ENCODE data around the gene GFRA1.

The GFRA1 gene

GRCh38 chr10:116195583-116195982 lies 77.4 kb downstream of the GFRA1 start:
- no peak for TF ChIP-seq CTCF (IDR thresholded peaks at IDR 0.05; ENCODE audit: insufficient read depth, low read depth, low read length, missing control alignments)

GRCh38 chr10:116195039-116195438 lies 78.0 kb downstream of the GFRA1 start:
- no peak overlapping the region for H3K4me3 ChIP-seq (ENCODE audit: low read depth, low read length)
- DNase-seq (ENCODE audit: low read depth) = no peak
- no peak for TF ChIP-seq CTCF (IDR thresholded peaks at IDR 0.05; ENCODE audit: insufficient read depth, low read depth, low read length, missing control alignments)

More at GRCh38 chr10:116195583-116195982, 77.4 kb downstream of the GFRA1 start:
- no peak overlapping the region for H3K4me3 ChIP-seq (ENCODE audit: low read depth, low read length)
- no peak for DNase-seq (ENCODE audit: low read depth)

- no peak for TF ChIP-seq CTCF (IDR thresholded peaks at IDR 0.05; ENCODE audit: insufficient read depth, low read depth, low read length, missing control alignments)
- no peak for DNase-seq (ENCODE audit: low read depth)
- H3K4me3 ChIP-seq (ENCODE audit: low read depth, low read length) = no peak overlapping the region
Observed at GRCh38 chr10:116194061-116194460, 78.9 kb downstream of the GFRA1 start.

GRCh38 chr10:116190883-116191282 lies 82.1 kb downstream of the GFRA1 start:
- TF ChIP-seq CTCF (IDR thresholded peaks at IDR 0.05; ENCODE audit: insufficient read depth, low read depth, low read length, missing control alignments) = no peak
- no peak overlapping the region for H3K4me3 ChIP-seq (ENCODE audit: low read depth, low read length)
- DNase-seq (ENCODE audit: low read depth) = no peak

- DNase-seq (ENCODE audit: low read depth) = no peak
- no peak overlapping the region for H3K4me3 ChIP-seq (ENCODE audit: low read depth, low read length)
- TF ChIP-seq CTCF (IDR thresholded peaks at IDR 0.05; ENCODE audit: insufficient read depth, low read depth, low read length, missing control alignments) = no peak
Observed at GRCh38 chr10:116186273-116186672, 86.7 kb downstream of the GFRA1 start.

GRCh38 chr10:116185199-116185867 lies 87.7 kb downstream of the GFRA1 start:
- no peak for TF ChIP-seq CTCF (IDR thresholded peaks at IDR 0.05; ENCODE audit: insufficient read depth, low read depth, low read length, missing control alignments)
- no peak for DNase-seq (ENCODE audit: low read depth)
- no peak overlapping the region for H3K4me3 ChIP-seq (ENCODE audit: low read depth, low read length)

GRCh38 chr10:116184512-116184794 lies 88.6 kb downstream of the GFRA1 start:
- TF ChIP-seq CTCF (IDR thresholded peaks at IDR 0.05; ENCODE audit: insufficient read depth, low read depth, low read length, missing control alignments) = no peak
- no peak overlapping the region for H3K4me3 ChIP-seq (ENCODE audit: low read depth, low read length)
- DNase-seq (ENCODE audit: low read depth) = no peak
